GM19099 (cell line): ENCODE results near the gene ZNF469.

Source experiments
- POLR2A ChIP-seq: IDR thresholded peaks from 3 replicates; pipeline ENCODE4 v1.6.1; 2011; ENCODE audit warnings: low read depth; ENCODE audit not compliant: insufficient read length; ENCODE audit errors: extremely low read depth

ZNF469 gene

GRCh38 chr16:88387180-88387765 lies 4.5 kb downstream of the ZNF469 start:
- no peak for TF ChIP-seq POLR2A

GRCh38 chr16:88387941-88388627 lies 5.3 kb downstream of the ZNF469 start:
- no peak for TF ChIP-seq POLR2A

- no peak for TF ChIP-seq POLR2A
Observed at GRCh38 chr16:88389191-88389590, 6.4 kb downstream of the ZNF469 start.

GRCh38 chr16:88389621-88390160 lies 6.9 kb downstream of the ZNF469 start:
- no peak for TF ChIP-seq POLR2A

- no peak for TF ChIP-seq POLR2A
Observed at GRCh38 chr16:88390265-88390664, 7.5 kb downstream of the ZNF469 start.

- TF ChIP-seq POLR2A, result no peak
Observed at GRCh38 chr16:88390735-88391134, 8.0 kb downstream of the ZNF469 start.

GRCh38 chr16:88391144-88391850 lies 8.5 kb downstream of the ZNF469 start:
- no peak for TF ChIP-seq POLR2A

- TF ChIP-seq POLR2A, result no peak
Observed at GRCh38 chr16:88392111-88392510, 9.4 kb downstream of the ZNF469 start.

- no peak for TF ChIP-seq POLR2A
Observed at GRCh38 chr16:88392616-88393015, 9.9 kb downstream of the ZNF469 start.

- TF ChIP-seq POLR2A, result no peak
Observed at GRCh38 chr16:88393034-88393433, 10.3 kb downstream of the ZNF469 start.

- no peak for TF ChIP-seq POLR2A
Observed at GRCh38 chr16:88393571-88393970, 10.8 kb downstream of the ZNF469 start.

- no peak for TF ChIP-seq POLR2A
Observed at GRCh38 chr16:88394426-88394825, 11.7 kb downstream of the ZNF469 start.

GRCh38 chr16:88395669-88396584 lies 13.2 kb downstream of the ZNF469 start:
- TF ChIP-seq POLR2A, result no peak

GRCh38 chr16:88398170-88398873 lies 15.6 kb downstream of the ZNF469 start:
- TF ChIP-seq POLR2A, result no peak
